A549 (cell line): ENCODE results near the gene COG7. TPM values are rescaled to one million over a fixed set of nuclear protein-coding genes. Genes with fewer than 3 reads are reported as not detected.

ENCODE experiments used
- ATAC-seq, 2 experiments: fragments of 200-7000 bp in 1 of 2; fragments of >200 bp in 1 of 2; cut with Nextera tagmentation in 1 of 2; cut with Tn5 transposase in 1 of 2; 3 replicates each; pipeline versions ENCODE4 v1.8.0 to v1.9.1; 2018 to 2020; ENCODE audit warnings: mild to moderate bottlenecking in 1 of 2, moderate library complexity in 1 of 2
- CTCF ChIA-PET: fragments of 300-600 bp; sonication (Branson Sonifier 250); formaldehyde crosslinking; extraction: SDS; loops from one replicate; lab custom pipeline; 2021; ENCODE audit warnings: antibody characterized with exemption, inconsistent platforms; lab: Yijun Ruan, JAX
- POLR2A ChIA-PET: fragments of 350-600 bp; formaldehyde crosslinking; extraction: SDS; loops from one replicate; lab custom pipeline; 2021; ENCODE audit warnings: antibody characterized with exemption, inconsistent platforms; lab: Yijun Ruan, JAX
- DNase-seq, 2 experiments: peaks; one replicate each; pipeline versions ENCODE4 v3.0.0 to v3.0.0-alpha.2; 2011 to 2016; ENCODE audit warnings: low read depth in 1 of 2, low spot score in 1 of 2
- FAIRE-seq: peaks from 2 replicates; lab custom pipeline; 2011; peaks lifted over from hg19 to GRCh38; lab: Jason Lieb, UNC
- H3K27ac ChIP-seq, 2 experiments: fragments of >200 bp; sonication (Bioruptor Twin); formaldehyde crosslinking; 3 replicates each; pipeline ENCODE4 v1.5.1; 2016 to 2017
- H3K4me1 ChIP-seq: fragments of >200 bp; sonication (Bioruptor Twin); formaldehyde crosslinking; 3 replicates; pipeline ENCODE4 v1.6.1; 2016
- H3K4me2 ChIP-seq: fragments of >200 bp; sonication (Bioruptor Twin); formaldehyde crosslinking; 3 replicates; pipeline ENCODE4 v1.6.1; 2016
- H3K4me3 ChIP-seq: fragments of >200 bp; sonication (Bioruptor Twin); formaldehyde crosslinking; 3 replicates; pipeline ENCODE4 v1.5.1; 2016
- H3K9me3 ChIP-seq: fragments of >200 bp; sonication (Bioruptor Twin); formaldehyde crosslinking; 3 replicates; pipeline ENCODE4 v1.6.1; 2016
- BHLHE40 ChIP-seq: IDR thresholded peaks from 2 replicates; pipeline ENCODE4 v1.6.1; 2012; ENCODE audit warnings: low read depth, low read length, inconsistent platforms
- EHF ChIP-seq: fragments of 250-450 bp; sonication (Bioruptor Pico); IDR thresholded peaks from 2 replicates; pipeline ENCODE4 v1.5.0; 2020; ENCODE audit warnings: mild to moderate bottlenecking
- EHMT2 ChIP-seq: fragments of 200-600 bp; sonication (generic); IDR thresholded peaks from 2 replicates; pipeline ENCODE4 v1.6.1; 2016; ENCODE audit warnings: antibody characterized with exemption, low read depth, mild to moderate bottlenecking, moderate library complexity
- GATA3 ChIP-seq: IDR thresholded peaks from 2 replicates; pipeline ENCODE4 v1.6.1; 2012; ENCODE audit warnings: borderline replicate concordance
- HDAC2 ChIP-seq: fragments of 200-600 bp; sonication (generic); IDR thresholded peaks from 2 replicates; pipeline ENCODE4 v1.6.1; 2016
- KDM1A ChIP-seq: fragments of 200-600 bp; sonication (generic); IDR thresholded peaks from 2 replicates; pipeline ENCODE4 v1.6.1; 2016; ENCODE audit warnings: low read depth, mild to moderate bottlenecking
- NFE2L2 ChIP-seq: fragments of 150-350 bp; conservative IDR thresholded peaks from 2 replicates; pipeline ENCODE4 v1.6.1; 2014; ENCODE audit warnings: low read length
- NR3C1 ChIP-seq: fragments of >200 bp; sonication (Bioruptor Twin); formaldehyde crosslinking; IDR thresholded peaks from 3 replicates; pipeline ENCODE4 v1.6.1; 2017
- SMC3 ChIP-seq: fragments of >200 bp; sonication (Bioruptor Twin); formaldehyde crosslinking; IDR thresholded peaks from 3 replicates; pipeline ENCODE4 v1.6.1; 2018; ENCODE audit warnings: inconsistent platforms
- SREBF2 ChIP-seq: fragments of 450-650 bp; IDR thresholded peaks from 2 replicates; pipeline ENCODE4 v1.6.1; 2014; ENCODE audit warnings: mild to moderate bottlenecking, moderate library complexity
- TFCP2L1 ChIP-seq: fragments of 250-450 bp; sonication (Bioruptor Pico); IDR thresholded peaks from 2 replicates; pipeline ENCODE4 v1.5.0; 2021; ENCODE audit warnings: mild to moderate bottlenecking
- ZNF302 ChIP-seq: fragments of 250-450 bp; sonication (Bioruptor Pico); IDR thresholded peaks from 2 replicates; pipeline ENCODE4 v1.9.0; 2021; ENCODE audit warnings: inconsistent platforms, mild to moderate bottlenecking, moderate library complexity
- WGBS: methylation state at CpG from one replicate; pipeline ENCODE4 v1.1.6; 2017; ENCODE audit errors: missing lambda C conversion rate; 5-methylcytosine and 5-hydroxymethylcytosine counted together
- polyA plus RNA-seq, 4 experiments: library from polyadenylated mRNA; depleted of rRNA in 3 of 4; stranded (reverse); fragments of >200 nt; fragmentation: RNase III in 1 of 4; extraction: RNeasy Plus Mini Kit Qiagen cat#74134 plus additional on column Dnase treatment in 1 of 4; gene quantifications; 2 replicates in 3 of 4; 3 replicates in 1 of 4; pipeline ENCODE4 v1.2.3, GENCODE V29; 2011 to 2017
- TF ChIP-seq, protein P1 (sequence below): fragments of 450-650 bp; IDR thresholded peaks from 2 replicates; pipeline ENCODE4 v1.6.1; 2014; ENCODE audit warnings: antibody characterized with exemption
- TF ChIP-seq, protein P2 (sequence below): fragments of >200 bp; sonication (Bioruptor Twin); formaldehyde crosslinking; IDR thresholded peaks from 3 replicates; pipeline ENCODE4 v1.6.1; 2016
- TF ChIP-seq, protein P3 (sequence below): fragments of 200-600 bp; sonication (generic); IDR thresholded peaks from 2 replicates; pipeline ENCODE4 v1.6.1; 2016; ENCODE audit warnings: antibody characterized with exemption, mild to moderate bottlenecking, moderate library complexity
- TF ChIP-seq, protein P4 (sequence below): fragments of 150-350 bp; IDR thresholded peaks from 2 replicates; pipeline ENCODE4 v1.6.1; 2014; ENCODE audit warnings: low read depth, mild to moderate bottlenecking, low read length
- TF ChIP-seq, protein P5 (sequence below): fragments of >200 bp; sonication (Bioruptor Twin); formaldehyde crosslinking; IDR thresholded peaks from 3 replicates; pipeline ENCODE4 v1.5.1; 2016

The COG7 gene
- polyA plus RNA-seq, 2 of the 4 experiments (the other 2 are of a cell fraction) = 11.3 to 18.5 TPM

DNA sequence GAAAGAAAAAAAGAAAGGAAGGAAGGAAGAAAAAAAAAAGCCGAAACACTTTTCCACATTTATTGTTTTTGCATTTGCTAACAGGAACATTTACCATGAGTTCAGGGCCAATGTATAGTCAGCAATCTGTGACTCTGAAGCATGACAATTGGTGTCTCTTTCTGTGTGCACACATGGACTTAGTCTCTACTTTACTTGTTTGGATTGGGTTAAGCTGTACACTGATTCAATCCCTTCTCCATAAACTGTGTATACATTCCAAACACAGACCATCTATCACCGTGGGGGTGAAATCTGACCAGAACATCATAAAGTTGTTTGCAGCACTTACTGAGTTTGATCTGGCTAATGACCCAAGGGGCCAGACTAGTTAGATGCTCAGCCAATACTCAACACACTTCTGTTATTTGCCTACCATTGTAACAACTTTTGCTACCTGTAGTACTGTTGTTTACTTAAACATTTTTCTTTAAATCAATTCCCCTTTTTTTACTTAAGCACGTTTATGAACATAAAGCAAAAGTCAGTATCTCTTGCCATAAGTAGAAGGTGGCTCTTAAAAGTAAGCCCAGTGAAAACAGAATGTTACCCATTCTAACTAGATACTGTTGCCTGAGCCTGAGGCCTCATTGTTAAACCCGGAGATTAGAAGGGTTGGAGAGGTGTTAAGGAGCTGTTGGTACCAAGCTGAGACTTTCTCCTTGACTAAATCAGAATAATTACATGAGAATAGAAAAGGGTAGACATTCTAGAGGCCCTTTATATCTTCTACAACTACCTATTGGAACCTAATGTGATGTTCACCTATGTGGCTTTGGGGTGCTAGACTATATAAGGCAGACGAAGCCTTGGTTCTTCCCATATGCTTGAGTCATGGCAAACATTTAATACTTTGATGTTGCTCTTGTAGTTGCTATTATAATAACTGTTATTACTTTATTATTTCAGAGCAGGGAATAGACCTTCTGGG lies 109.1 kb downstream of the COG7 start:
- ChIA-PET POLR2A (no interaction called here), CTCF (no interaction called here)
- ATAC-seq (no peak), DNase-seq (no peak), FAIRE-seq (peak; percentile 18)
- Histone ChIP-seq H3K9me3 (no peaks in the 10 kb centered on the region), H3K4me1 (no peaks in the 10 kb centered on the region), H3K4me2 (no peak overlapping the region), H3K27ac (no peak overlapping the region), H3K4me3 (no peak overlapping the region)
- TF ChIP-seq NFE2L2 = no peak
- no peak for TF ChIP-seq ZNF302 (CRISPR knock-in tag)
- TF ChIP-seq SREBF2 = no peak
- no peak for TF ChIP-seq EHMT2
- no peak for TF ChIP-seq SMC3
- no peak for TF ChIP-seq EHF
- TF ChIP-seq HDAC2 = no peak
- TF ChIP-seq, protein P1, sequence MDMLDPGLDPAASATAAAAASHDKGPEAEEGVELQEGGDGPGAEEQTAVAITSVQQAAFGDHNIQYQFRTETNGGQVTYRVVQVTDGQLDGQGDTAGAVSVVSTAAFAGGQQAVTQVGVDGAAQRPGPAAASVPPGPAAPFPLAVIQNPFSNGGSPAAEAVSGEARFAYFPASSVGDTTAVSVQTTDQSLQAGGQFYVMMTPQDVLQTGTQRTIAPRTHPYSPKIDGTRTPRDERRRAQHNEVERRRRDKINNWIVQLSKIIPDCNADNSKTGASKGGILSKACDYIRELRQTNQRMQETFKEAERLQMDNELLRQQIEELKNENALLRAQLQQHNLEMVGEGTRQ = no peak
- no peak for TF ChIP-seq GATA3
- TF ChIP-seq, protein P2, sequence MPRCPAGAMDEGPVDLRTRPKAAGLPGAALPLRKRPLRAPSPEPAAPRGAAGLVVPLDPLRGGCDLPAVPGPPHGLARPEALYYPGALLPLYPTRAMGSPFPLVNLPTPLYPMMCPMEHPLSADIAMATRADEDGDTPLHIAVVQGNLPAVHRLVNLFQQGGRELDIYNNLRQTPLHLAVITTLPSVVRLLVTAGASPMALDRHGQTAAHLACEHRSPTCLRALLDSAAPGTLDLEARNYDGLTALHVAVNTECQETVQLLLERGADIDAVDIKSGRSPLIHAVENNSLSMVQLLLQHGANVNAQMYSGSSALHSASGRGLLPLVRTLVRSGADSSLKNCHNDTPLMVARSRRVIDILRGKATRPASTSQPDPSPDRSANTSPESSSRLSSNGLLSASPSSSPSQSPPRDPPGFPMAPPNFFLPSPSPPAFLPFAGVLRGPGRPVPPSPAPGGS = no peak
- WGBS = 48% methylated on average over 5 of the region's 5 CpGs

DNA sequence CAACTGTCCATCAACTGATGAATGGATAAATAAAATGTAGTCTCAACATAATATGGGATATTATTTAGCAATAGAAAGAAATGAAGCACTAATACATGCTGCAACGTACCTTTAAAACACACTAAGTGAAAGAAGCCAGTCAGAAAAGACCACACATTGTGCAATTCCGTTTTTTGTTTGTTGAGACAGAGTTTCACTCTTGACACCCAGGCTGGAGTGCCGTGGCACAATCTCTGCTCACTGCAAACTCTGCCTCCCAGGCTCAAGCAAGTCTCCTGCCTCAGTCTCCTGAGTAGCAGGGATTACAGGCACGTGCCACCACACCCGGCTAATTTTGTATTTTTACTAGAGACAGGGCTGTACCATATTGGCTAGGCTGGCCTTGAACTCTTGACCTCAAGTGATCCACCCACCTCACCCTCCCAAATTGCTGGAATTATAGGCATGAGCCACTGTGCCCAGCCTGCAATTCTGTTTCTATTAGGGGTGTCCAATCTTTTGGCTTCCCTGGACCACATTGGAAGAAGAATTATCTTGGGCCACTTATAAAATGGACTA lies 110.8 kb downstream of the COG7 start:
- ATAC-seq = no peak
- FAIRE-seq = no peak

DNA sequence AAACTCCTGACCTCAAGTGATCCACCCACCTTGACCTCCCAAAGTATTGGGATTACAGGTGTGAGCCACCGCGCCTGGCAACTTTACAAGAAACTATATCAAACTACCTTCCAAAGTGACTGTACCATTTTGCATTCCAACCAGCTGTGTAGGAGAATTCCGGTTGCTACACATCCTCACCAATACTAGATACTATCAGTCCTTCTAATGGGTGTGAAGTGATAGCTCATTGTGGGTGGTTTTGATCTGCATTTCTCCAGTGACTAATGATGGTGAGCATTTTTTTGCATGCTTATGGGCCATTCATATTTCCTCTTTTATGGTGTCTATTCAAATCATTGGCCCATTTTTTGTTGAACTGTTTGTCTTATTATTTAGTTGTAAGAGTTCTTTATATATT lies 113.2 kb downstream of the COG7 start:
- no peak for ATAC-seq
- TF ChIP-seq NR3C1 (no peak), SREBF2 (no peak), GATA3 (no peak), BHLHE40 (no peak), KDM1A (no peak), NFE2L2 (no peak), HDAC2 (no peak)
- TF ChIP-seq, protein P3, sequence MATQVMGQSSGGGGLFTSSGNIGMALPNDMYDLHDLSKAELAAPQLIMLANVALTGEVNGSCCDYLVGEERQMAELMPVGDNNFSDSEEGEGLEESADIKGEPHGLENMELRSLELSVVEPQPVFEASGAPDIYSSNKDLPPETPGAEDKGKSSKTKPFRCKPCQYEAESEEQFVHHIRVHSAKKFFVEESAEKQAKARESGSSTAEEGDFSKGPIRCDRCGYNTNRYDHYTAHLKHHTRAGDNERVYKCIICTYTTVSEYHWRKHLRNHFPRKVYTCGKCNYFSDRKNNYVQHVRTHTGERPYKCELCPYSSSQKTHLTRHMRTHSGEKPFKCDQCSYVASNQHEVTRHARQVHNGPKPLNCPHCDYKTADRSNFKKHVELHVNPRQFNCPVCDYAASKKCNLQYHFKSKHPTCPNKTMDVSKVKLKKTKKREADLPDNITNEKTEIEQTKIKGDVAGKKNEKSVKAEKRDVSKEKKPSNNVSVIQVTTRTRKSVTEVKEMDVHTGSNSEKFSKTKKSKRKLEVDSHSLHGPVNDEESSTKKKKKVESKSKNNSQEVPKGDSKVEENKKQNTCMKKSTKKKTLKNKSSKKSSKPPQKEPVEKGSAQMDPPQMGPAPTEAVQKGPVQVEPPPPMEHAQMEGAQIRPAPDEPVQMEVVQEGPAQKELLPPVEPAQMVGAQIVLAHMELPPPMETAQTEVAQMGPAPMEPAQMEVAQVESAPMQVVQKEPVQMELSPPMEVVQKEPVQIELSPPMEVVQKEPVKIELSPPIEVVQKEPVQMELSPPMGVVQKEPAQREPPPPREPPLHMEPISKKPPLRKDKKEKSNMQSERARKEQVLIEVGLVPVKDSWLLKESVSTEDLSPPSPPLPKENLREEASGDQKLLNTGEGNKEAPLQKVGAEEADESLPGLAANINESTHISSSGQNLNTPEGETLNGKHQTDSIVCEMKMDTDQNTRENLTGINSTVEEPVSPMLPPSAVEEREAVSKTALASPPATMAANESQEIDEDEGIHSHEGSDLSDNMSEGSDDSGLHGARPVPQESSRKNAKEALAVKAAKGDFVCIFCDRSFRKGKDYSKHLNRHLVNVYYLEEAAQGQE = no peak
- TF ChIP-seq, protein P4, sequence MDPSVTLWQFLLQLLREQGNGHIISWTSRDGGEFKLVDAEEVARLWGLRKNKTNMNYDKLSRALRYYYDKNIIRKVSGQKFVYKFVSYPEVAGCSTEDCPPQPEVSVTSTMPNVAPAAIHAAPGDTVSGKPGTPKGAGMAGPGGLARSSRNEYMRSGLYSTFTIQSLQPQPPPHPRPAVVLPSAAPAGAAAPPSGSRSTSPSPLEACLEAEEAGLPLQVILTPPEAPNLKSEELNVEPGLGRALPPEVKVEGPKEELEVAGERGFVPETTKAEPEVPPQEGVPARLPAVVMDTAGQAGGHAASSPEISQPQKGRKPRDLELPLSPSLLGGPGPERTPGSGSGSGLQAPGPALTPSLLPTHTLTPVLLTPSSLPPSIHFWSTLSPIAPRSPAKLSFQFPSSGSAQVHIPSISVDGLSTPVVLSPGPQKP = no peak
- TF ChIP-seq, protein P5, sequence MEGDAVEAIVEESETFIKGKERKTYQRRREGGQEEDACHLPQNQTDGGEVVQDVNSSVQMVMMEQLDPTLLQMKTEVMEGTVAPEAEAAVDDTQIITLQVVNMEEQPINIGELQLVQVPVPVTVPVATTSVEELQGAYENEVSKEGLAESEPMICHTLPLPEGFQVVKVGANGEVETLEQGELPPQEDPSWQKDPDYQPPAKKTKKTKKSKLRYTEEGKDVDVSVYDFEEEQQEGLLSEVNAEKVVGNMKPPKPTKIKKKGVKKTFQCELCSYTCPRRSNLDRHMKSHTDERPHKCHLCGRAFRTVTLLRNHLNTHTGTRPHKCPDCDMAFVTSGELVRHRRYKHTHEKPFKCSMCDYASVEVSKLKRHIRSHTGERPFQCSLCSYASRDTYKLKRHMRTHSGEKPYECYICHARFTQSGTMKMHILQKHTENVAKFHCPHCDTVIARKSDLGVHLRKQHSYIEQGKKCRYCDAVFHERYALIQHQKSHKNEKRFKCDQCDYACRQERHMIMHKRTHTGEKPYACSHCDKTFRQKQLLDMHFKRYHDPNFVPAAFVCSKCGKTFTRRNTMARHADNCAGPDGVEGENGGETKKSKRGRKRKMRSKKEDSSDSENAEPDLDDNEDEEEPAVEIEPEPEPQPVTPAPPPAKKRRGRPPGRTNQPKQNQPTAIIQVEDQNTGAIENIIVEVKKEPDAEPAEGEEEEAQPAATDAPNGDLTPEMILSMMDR = no peak
- H3K4me3 ChIP-seq = no peak overlapping the region
- FAIRE-seq = no peak
- H3K4me2 ChIP-seq = no peak overlapping the region
- no peak overlapping the region for H3K27ac ChIP-seq
- ChIA-PET CTCF (no interaction called here), POLR2A (no interaction called here)
- DNase-seq = no peak
- WGBS = 89% methylated on average over 3 of the region's 3 CpGs
- H3K9me3 ChIP-seq = peaks cover 3% of the 10 kb centered on the region; the same call in 1 of the 3 replicates
- peaks cover 10% of the 10 kb centered on the region; the same call in 1 of the 3 replicates for H3K4me1 ChIP-seq

More for the DNA sequence above, 110.8 kb downstream of the COG7 start:
- no peak for DNase-seq
- TF ChIP-seq TFCP2L1 (CRISPR knock-in tag) (no peak), BHLHE40 (no peak), NFE2L2 (no peak)
- H3K4me2 ChIP-seq = no peak overlapping the region
- no peak overlapping the region for H3K27ac ChIP-seq
- WGBS = 39% methylated on average over 5 of the region's 5 CpGs
- peaks cover 3% of the 10 kb centered on the region; the same call in 1 of the 3 replicates for H3K9me3 ChIP-seq
- ChIA-PET POLR2A (no interaction called here), CTCF (no interaction called here)
- no peak overlapping the region for H3K4me3 ChIP-seq
- H3K4me1 ChIP-seq = no peaks in the 10 kb centered on the region
